WI38 (cell line): ENCODE data around the gene GRID1.

Experiments
- H3K4me3 ChIP-seq: 2 replicates; pipeline ENCODE4 v1.5.1; 2011; ENCODE audit warnings: low read depth, mild to moderate bottlenecking, control low read depth, low read length
- TF ChIP-seq, protein P1 (sequence below): IDR thresholded peaks from 2 replicates; pipeline ENCODE4 v1.5.1; 2012; ENCODE audit warnings: low read depth, mild to moderate bottlenecking, control low read depth, low read length

GRID1 gene

DNA sequence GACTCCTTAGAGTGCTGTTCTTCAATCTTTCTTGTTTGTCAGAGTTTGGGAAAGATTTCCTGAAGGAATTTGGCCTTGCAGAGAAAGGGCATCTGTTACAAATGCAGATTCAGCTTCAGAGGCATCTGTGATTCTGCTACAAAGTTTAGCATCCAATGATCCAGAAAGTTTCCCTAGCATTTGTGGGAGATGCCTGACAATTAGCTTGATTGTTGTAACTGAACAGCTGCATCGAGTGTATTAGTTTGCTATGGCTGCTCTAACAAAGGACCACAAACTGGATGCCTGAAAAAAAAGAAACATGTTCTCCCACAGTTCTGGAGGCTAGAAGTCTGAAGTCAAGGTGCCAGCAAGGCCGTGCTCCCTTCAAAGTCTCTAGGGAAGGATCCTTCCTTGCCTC lies 365.1 kb downstream of the GRID1 start:
- TF ChIP-seq, protein P1, sequence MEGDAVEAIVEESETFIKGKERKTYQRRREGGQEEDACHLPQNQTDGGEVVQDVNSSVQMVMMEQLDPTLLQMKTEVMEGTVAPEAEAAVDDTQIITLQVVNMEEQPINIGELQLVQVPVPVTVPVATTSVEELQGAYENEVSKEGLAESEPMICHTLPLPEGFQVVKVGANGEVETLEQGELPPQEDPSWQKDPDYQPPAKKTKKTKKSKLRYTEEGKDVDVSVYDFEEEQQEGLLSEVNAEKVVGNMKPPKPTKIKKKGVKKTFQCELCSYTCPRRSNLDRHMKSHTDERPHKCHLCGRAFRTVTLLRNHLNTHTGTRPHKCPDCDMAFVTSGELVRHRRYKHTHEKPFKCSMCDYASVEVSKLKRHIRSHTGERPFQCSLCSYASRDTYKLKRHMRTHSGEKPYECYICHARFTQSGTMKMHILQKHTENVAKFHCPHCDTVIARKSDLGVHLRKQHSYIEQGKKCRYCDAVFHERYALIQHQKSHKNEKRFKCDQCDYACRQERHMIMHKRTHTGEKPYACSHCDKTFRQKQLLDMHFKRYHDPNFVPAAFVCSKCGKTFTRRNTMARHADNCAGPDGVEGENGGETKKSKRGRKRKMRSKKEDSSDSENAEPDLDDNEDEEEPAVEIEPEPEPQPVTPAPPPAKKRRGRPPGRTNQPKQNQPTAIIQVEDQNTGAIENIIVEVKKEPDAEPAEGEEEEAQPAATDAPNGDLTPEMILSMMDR = no peak
- no peak overlapping the region for H3K4me3 ChIP-seq

DNA sequence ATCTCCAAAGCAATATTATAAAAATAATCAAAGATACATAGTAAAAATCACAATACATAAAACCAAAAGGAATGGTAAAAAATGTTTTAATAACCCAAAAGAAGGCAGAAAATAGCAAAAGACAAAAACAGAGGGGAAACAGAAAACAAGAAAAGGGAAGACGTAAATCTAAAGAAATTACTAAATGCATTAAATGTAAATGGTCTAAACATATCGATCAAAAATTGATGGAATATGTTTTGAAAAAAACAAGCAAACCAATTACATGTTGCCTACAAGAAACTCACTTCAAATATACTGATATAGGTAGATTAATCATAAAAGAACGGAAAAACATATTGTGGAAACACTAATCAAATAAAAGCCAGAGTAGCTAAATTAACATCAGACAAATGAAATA lies 369.1 kb downstream of the GRID1 start:
- no peak overlapping the region for H3K4me3 ChIP-seq
- TF ChIP-seq, protein P1 = no peak

DNA sequence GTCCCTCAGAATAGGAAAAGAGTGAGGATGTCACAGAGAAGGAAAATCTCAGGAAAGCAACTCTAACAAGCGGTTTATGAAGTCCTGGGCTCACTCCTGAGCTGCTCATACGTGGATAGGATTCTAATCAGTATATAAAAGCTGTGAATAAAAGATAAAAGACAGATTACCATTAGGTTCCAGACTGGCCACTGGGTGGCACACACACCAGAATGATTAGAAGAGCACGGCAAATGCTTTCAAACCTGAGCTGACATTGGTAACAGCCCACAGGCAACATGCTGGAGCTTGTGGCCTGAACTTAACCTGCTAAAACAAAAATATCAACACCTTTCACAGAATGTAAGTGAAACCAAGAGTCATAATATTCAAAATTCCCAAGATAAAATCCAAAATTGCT lies 370.8 kb downstream of the GRID1 start:
- no peak overlapping the region for H3K4me3 ChIP-seq
- TF ChIP-seq, protein P1 = no peak

DNA sequence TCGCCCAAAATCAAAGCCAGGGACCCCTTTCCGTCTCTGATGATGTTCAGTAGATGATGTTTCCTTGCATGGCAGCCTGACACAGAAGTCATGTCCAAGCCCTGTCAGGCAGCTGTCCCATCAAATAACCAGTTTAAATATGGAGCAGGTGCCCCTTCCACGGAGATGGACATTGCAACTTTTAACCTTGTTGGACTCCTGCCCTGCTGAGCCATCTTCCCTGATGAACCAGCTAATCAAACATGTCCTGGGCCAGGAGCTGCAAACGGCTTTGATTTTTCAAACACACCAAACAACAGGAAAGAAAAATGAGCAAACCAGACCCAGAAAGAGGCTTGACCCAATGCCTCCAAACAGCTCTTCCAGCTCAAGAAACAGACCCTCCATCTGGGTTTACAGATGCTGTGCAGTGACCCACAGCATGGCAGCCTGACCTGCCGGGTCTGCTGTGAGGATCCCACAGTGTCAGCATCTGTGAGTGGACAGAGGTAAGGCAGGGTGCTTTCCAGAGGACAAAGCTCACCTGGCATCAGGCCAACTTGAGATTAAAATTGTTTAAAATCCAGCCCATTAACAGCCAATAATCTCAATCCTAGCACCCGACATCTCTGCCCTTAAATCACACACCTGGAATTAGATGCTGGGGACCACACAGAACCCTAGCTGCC lies 372.6 kb downstream of the GRID1 start:
- TF ChIP-seq, protein P1 = no peak

DNA sequence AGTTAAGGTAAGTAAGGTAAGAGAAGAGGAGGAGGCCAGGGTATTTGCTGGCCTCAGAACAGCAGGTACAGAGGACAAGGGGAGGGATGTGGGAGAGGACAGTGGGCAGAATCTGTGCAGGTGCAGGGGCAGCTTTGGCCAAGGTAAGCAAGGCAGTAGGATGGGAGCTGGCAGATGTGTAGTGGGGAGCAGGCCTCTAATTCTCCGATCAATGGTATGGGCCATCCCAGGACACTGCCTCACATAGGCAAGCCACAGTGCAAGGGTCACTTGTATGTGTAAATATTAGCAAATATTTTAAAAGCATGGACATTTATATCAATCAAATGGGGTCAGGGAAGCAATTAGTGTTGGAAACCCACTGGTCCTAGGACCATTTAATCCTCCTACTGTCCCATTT lies 373.5 kb downstream of the GRID1 start:
- no peak overlapping the region for H3K4me3 ChIP-seq
- TF ChIP-seq, protein P1 = no peak

More for the DNA sequence above, 372.6 kb downstream of the GRID1 start:
- no peak overlapping the region for H3K4me3 ChIP-seq

DNA sequence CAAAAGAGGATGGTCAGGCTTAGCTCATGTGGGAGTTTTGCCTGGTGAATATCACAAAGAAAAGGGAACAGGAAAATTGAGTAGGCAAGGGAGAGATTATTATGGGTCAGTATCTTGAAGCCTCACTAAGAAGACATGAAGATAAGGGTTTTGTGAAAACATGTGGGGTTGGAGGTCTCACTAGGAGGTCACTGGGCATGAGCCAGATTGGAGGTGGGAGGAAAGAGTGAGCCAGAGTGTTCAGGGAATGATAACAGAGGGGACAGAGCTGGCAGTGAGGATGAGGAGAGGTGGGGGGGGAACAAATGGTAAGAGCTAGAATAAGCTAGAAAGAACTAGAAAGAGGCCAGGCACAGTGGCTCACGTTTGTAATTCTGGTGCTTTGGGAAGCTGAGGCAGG lies 374.3 kb downstream of the GRID1 start:
- no peak overlapping the region for H3K4me3 ChIP-seq
- TF ChIP-seq, protein P1 = no peak

DNA sequence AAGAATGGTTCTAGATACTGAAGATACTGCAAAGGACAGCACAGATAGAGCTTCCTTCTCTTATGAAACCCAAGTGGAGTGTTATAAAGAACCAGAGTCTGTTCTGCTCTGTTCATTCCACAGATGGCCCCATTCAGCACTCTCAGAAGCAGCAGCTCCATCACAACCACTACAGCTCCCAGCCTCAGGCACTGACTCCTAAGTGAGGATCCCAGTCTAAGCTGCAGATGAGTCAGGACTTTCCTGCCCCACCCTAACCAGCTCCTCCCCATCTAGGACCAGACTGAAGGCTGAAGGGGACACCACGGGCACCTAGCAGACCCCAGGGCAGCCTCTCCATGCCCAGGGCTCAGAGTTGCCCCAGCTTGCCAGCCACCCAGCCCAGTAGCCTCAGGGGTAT lies 379.8 kb downstream of the GRID1 start:
- TF ChIP-seq, protein P1 = no peak
- H3K4me3 ChIP-seq = no peak overlapping the region
